ENCODE results near the gene SRXN1.
A peak's percentile ranks its signal among the peaks of the same experiment; 100 is the strongest.

The SRXN1 gene

DNA sequence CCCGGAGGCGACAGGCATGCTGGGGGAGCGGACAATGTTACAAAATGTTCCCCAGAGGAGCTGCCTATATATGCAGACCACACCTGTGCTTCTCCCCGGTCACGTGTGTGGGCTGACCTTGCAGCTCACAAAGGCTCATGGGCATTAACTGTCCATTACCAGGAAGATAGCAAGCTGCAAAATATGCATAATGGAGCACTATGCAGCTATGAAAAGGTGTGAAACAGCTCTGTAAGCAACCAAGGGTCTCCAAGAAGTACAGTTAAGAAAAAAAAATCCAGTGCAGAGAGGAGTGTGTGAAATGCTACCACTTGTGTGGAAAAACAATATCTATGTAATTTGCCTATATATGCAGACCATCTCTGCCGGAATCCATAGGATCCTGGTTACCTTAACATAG, 52.3 kb downstream of the SRXN1 start:
- no peak overlapping the region for H3K4me3 Mint-ChIP-seq
- peak overlapping the region in 1 of 3 experiments; percentile 46 for H3K27ac Mint-ChIP-seq
- no peak for TF ChIP-seq CTCF (IDR thresholded peaks at IDR 0.05; ENCODE audit: unreplicated experiment in 3 of 3)
- H3K36me3 Mint-ChIP-seq (ENCODE audit: low read depth) = no peaks in the 10 kb centered on the region
- no peaks in the 10 kb centered on the region for H3K9me3 Mint-ChIP-seq
- H3K27me3 Mint-ChIP-seq (ENCODE audit: low read depth) = no peaks in the 10 kb centered on the region
- H3K4me1 Mint-ChIP-seq = peaks cover 44% of the 10 kb centered on the region

DNA sequence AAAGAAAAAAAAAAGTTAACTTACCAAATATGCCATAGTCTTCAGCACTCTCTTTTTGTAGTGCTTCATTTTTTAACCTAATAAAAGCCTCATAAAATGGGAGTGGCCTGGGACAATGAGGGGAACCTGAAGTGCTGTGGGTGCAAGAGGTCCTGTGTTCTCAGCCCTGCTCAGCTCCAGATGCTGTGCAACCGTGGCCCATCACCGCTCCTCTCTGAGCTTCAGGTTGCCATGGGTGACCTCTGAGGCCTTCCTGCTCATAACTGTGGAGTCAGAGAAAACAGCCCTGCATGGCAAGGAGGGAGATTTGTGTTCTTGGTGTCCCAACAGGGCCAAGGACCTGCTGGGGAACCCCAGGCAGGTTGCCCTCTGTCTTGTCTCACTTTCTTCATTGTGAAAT, 52.9 kb downstream of the SRXN1 start:
- no peak overlapping the region for H3K27ac Mint-ChIP-seq
- H3K36me3 Mint-ChIP-seq (ENCODE audit: low read depth) = no peaks in the 10 kb centered on the region
- H3K4me3 Mint-ChIP-seq = no peak overlapping the region
- TF ChIP-seq CTCF (IDR thresholded peaks at IDR 0.05; ENCODE audit: unreplicated experiment in 3 of 3) = no peak
- H3K9me3 Mint-ChIP-seq = no peaks in the 10 kb centered on the region
- peaks cover 4% of the 10 kb centered on the region for H3K27me3 Mint-ChIP-seq (ENCODE audit: low read depth)
- peaks cover 45% of the 10 kb centered on the region for H3K4me1 Mint-ChIP-seq

DNA sequence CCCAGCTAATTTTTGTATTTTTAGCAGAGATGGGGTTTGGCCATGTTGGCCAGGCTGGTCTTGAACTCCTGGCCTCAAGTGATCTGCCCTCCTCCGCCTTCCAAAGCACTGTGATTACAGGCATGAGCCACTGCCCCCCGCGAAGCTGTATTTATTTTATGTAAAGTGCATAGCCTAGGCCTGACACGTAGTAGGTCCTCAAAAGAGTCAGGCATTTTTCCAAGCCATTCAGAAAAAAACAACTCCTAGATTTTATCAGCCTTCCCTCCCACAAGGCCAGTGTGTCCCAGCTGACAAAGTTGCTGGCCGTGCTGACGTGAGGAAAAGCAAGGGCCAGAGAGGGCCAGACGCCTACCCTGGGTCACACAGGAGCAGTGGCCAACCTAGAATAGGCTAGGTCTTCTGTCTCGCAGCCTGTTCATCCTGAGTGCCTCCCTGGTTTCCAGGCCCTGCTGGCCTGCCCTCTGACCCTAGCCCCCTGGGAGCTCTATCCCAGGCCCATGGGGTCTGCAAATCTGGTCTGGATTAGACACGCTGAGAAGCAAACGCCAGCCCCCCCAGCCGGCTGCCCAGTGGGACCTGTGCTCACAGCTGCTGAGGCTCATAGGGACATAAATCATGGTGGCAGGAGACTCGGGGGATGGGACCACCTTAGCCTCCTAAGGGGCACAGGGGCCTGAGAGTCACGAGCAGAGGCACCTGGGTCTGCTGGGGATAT, 54.7 kb downstream of the SRXN1 start:
- H3K4me3 Mint-ChIP-seq = no peak overlapping the region
- no peaks in the 10 kb centered on the region for H3K9me3 Mint-ChIP-seq
- peaks cover 6% of the 10 kb centered on the region for H3K27me3 Mint-ChIP-seq (ENCODE audit: low read depth)
- peak overlapping the region in 2 of 3 experiments; percentile 17 to 21 for H3K27ac Mint-ChIP-seq
- no peak for TF ChIP-seq CTCF (IDR thresholded peaks at IDR 0.05; ENCODE audit: unreplicated experiment in 3 of 3)
- H3K4me1 Mint-ChIP-seq = peaks cover 30% of the 10 kb centered on the region
- no peaks in the 10 kb centered on the region for H3K36me3 Mint-ChIP-seq (ENCODE audit: low read depth)

GRCh38 chr20:597560-597959, 55.4 kb downstream of the SRXN1 start:
- Mint-ChIP-seq H3K36me3 (ENCODE audit: low read depth) (no peaks in the 10 kb centered on the region), H3K9me3 (no peaks in the 10 kb centered on the region), H3K27ac (no peak overlapping the region), H3K4me3 (no peak overlapping the region), H3K27me3 (ENCODE audit: low read depth) (peaks cover 6% of the 10 kb centered on the region), H3K4me1 (peaks cover 25% of the 10 kb centered on the region)
- TF ChIP-seq CTCF (IDR thresholded peaks at IDR 0.05; ENCODE audit: unreplicated experiment in 3 of 3) = no peak
